Measurements from ENCODE around the gene ARMH1.
"Not testable (repeated sequence)": the region's sequence is repeated elsewhere in the genome, so short reads cannot be mapped to it uniquely, and the experiment has no call there.

Gene ARMH1

GRCh38 chr1:44759077-44759476 is 84.6 kb downstream of the ARMH1 start:
- Histone ChIP-seq H3K36me3 (replicated peaks) (peaks cover 9% of the 10 kb centered on the region), H3K27me3 (replicated peaks) (no peaks in the 10 kb centered on the region), H3K27ac (no peak overlapping the region), H3K4me3 (ENCODE audit: low read depth, low read length) (no peak overlapping the region)
- TF ChIP-seq CTCF (IDR thresholded peaks at IDR 0.05; ENCODE audit: low read depth, low read length, missing control alignments), result no peak
- in situ Hi-C loops (cut with HindIII; ENCODE audit: low pct_ligation_motif_present, low sequenced_read_pairs), result no loop called here
- DNase-seq, result no peak

- no peak for DNase-seq
- H3K36me3 ChIP-seq (replicated peaks), result peaks cover 3% of the 10 kb centered on the region
- no peak overlapping the region for H3K27ac ChIP-seq
- in situ Hi-C loops (cut with HindIII; ENCODE audit: low pct_ligation_motif_present, low sequenced_read_pairs), result no loop called here
- no peak for TF ChIP-seq CTCF (IDR thresholded peaks at IDR 0.05; ENCODE audit: low read depth, low read length, missing control alignments)
- no peaks in the 10 kb centered on the region for H3K27me3 ChIP-seq (replicated peaks)
- no peak overlapping the region for H3K4me3 ChIP-seq (ENCODE audit: low read depth, low read length)
Observed at GRCh38 chr1:44760876-44761275, 86.4 kb downstream of the ARMH1 start.

GRCh38 chr1:44766421-44766820 is 91.9 kb downstream of the ARMH1 start:
- DNase-seq; H3K4me3 ChIP-seq (ENCODE audit: low read depth, low read length); H3K36me3 ChIP-seq (replicated peaks); H3K27ac ChIP-seq; in situ Hi-C loops (cut with HindIII; ENCODE audit: low pct_ligation_motif_present, low sequenced_read_pairs); H3K27me3 ChIP-seq (replicated peaks): not testable (repeated sequence)

All from brain microvascular endothelial cell (primary cell).